ENCODE measurements around the gene ZNF497. TPM values are rescaled to one million over a fixed set of nuclear protein-coding genes. Genes with fewer than 3 reads are reported as not detected.

The ZNF497 gene
- total and polyA plus RNA-seq, 2 of the 13 experiments (the other 11 are each of a cell fraction or from before 2014, with no cell fraction given) = 1.5 to 1.9 TPM

DNA sequence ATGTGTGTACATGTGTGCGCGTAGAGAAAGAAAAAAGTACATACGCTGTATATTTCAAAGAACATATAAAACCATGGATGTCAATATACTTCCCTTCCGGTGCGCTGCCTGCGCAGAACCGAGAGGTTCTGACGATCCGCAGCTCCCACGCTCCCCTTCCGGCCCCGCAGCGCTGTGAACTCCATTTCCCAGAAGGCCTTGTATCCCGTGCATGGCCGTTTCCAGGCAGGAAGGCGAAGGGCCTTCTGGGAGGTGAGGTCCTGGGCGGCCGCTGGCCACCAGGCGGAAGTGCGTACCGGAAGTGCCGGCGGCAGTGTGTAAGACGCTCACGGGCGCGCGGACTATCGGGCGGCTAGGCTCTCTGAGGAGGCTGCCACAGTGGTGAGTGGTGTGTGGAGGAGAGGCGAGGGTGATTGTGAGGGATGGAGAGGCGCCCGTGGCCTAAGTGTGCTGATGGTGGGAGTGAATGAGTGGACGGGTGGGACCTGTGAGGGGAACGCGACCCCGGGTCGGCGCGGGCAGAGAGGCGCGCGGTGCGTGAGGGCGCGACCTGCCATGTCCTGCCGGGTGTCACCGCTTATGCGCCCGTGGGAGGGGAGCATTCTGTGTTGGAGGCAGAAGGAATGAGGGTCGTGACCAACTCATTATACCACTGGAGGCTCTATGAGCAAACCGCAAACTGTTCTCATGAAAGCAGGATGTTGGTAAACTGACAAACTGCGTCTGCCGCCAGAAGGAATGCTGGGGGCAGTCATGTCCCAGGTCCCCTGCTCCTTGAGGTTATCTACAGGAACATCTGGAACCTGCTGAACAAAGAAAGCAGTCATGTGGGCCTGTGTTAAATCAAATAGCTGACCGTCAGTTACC is 57.3 kb downstream of the ZNF497 start, which contains the start of gene ERVK3-1 (continued):
- TF ChIP-seq KAT7 (CRISPR knock-in tag; IDR thresholded peaks at IDR 0.05; ENCODE audit: borderline replicate concordance) (peak; percentile 81; the same call in 1 of the 2 replicates), SALL1 (CRISPR knock-in tag; IDR thresholded peaks at IDR 0.05) (peak; percentile 80), KDM3A (CRISPR knock-in tag; IDR thresholded peaks at IDR 0.05; ENCODE audit: low read depth) (peak; percentile 75; the same call in 1 of the 2 replicates), ATF7-NPFF (CRISPR knock-in tag; IDR thresholded peaks at IDR 0.05; ENCODE audit: low read depth) (peak; percentile 67; the same call in 1 of the 2 replicates), GPN1 (CRISPR knock-in tag; IDR thresholded peaks at IDR 0.05; ENCODE audit: borderline replicate concordance) (no peak), SAFB2 (CRISPR knock-in tag; IDR thresholded peaks at IDR 0.05; ENCODE audit: borderline replicate concordance, low read depth) (no peak; the same call in 1 of the 2 replicates), MIER2 (CRISPR knock-in tag; IDR thresholded peaks at IDR 0.05) (peak; percentile 28; the same call in 1 of the 2 replicates), ZNF678 (CRISPR knock-in tag; IDR thresholded peaks at IDR 0.05) (no peak)
- TF ChIP-seq, protein P1, sequence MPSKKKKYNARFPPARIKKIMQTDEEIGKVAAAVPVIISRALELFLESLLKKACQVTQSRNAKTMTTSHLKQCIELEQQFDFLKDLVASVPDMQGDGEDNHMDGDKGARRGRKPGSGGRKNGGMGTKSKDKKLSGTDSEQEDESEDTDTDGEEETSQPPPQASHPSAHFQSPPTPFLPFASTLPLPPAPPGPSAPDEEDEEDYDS (CRISPR knock-in tag; IDR thresholded peaks at IDR 0.05) = peak; percentile 93
- TF ChIP-seq, protein P2, sequence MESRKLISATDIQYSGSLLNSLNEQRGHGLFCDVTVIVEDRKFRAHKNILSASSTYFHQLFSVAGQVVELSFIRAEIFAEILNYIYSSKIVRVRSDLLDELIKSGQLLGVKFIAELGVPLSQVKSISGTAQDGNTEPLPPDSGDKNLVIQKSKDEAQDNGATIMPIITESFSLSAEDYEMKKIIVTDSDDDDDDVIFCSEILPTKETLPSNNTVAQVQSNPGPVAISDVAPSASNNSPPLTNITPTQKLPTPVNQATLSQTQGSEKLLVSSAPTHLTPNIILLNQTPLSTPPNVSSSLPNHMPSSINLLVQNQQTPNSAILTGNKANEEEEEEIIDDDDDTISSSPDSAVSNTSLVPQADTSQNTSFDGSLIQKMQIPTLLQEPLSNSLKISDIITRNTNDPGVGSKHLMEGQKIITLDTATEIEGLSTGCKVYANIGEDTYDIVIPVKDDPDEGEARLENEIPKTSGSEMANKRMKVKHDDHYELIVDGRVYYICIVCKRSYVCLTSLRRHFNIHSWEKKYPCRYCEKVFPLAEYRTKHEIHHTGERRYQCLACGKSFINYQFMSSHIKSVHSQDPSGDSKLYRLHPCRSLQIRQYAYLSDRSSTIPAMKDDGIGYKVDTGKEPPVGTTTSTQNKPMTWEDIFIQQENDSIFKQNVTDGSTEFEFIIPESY (CRISPR knock-in tag; IDR thresholded peaks at IDR 0.05) = no peak
- TF ChIP-seq, protein P3, sequence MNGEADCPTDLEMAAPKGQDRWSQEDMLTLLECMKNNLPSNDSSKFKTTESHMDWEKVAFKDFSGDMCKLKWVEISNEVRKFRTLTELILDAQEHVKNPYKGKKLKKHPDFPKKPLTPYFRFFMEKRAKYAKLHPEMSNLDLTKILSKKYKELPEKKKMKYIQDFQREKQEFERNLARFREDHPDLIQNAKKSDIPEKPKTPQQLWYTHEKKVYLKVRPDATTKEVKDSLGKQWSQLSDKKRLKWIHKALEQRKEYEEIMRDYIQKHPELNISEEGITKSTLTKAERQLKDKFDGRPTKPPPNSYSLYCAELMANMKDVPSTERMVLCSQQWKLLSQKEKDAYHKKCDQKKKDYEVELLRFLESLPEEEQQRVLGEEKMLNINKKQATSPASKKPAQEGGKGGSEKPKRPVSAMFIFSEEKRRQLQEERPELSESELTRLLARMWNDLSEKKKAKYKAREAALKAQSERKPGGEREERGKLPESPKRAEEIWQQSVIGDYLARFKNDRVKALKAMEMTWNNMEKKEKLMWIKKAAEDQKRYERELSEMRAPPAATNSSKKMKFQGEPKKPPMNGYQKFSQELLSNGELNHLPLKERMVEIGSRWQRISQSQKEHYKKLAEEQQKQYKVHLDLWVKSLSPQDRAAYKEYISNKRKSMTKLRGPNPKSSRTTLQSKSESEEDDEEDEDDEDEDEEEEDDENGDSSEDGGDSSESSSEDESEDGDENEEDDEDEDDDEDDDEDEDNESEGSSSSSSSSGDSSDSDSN (CRISPR knock-in tag; IDR thresholded peaks at IDR 0.05) = peak; percentile 78
- TF ChIP-seq, protein P4, sequence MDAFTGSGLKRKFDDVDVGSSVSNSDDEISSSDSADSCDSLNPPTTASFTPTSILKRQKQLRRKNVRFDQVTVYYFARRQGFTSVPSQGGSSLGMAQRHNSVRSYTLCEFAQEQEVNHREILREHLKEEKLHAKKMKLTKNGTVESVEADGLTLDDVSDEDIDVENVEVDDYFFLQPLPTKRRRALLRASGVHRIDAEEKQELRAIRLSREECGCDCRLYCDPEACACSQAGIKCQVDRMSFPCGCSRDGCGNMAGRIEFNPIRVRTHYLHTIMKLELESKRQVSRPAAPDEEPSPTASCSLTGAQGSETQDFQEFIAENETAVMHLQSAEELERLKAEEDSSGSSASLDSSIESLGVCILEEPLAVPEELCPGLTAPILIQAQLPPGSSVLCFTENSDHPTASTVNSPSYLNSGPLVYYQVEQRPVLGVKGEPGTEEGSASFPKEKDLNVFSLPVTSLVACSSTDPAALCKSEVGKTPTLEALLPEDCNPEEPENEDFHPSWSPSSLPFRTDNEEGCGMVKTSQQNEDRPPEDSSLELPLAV (CRISPR knock-in tag; conservative IDR thresholded peaks at IDR 0.05; ENCODE audit: low read depth) = no peak
